ENCODE data around the gene GET3. TPM values are rescaled to one million over a fixed set of nuclear protein-coding genes. Genes with fewer than 3 reads are reported as not detected.
A peak's percentile ranks its signal among the peaks of the same experiment; 100 is the strongest.

GET3 gene
- total and polyA plus RNA-seq, 2 of the 13 experiments (the other 11 are each of a cell fraction or from before 2014, with no cell fraction given), result 57.7 to 59.4 TPM

GRCh38 chr19:12695096-12695495 lies 42.2 kb upstream of the GET3 start:
- WGBS (ENCODE audit: low lambda C conversion rate), result 100% methylated on average over 1 of the region's 2 CpGs
- Histone ChIP-seq H3K36me3 (replicated peaks in 1 of 2; ENCODE audit: control insufficient read depth in 1 of 2, insufficient read depth in 2 of 2, low read length in 2 of 2) (peaks cover 0 to 5% of the 10 kb centered on the region in 2 experiments; a peak in 1 of 5 replicates), H3K4me2 (ENCODE audit: low read depth, low read length) (peak overlapping the region; percentile 86), H3K27me3 (ENCODE audit: control insufficient read depth in 1 of 2, insufficient read depth in 2 of 2, low read length in 2 of 2) (no peaks in the 10 kb centered on the region; a peak in 1 of 5 replicates), H3K4me3 (replicated peaks in 1 of 3; ENCODE audit: insufficient read depth in 1 of 3, low read depth in 2 of 3, low read length in 3 of 3) (peak overlapping the region; percentile 79 to 100 (median 92); a peak in 2 of 6 replicates), H3K9me3 (ENCODE audit: low read length) (no peaks in the 10 kb centered on the region), H4K20me1 (ENCODE audit: insufficient read depth, low read length) (no peaks in the 10 kb centered on the region), H3K9ac (ENCODE audit: insufficient read depth, low read depth, low read length) (peak overlapping the region; percentile 81; the same call in 1 of the 2 replicates), H3K79me2 (ENCODE audit: insufficient read depth, low read length) (peaks cover 4% of the 10 kb centered on the region), H2AFZ (ENCODE audit: low read length) (no peak overlapping the region), H3K4me1 (ENCODE audit: insufficient read depth, low read length) (peaks cover 16% of the 10 kb centered on the region), H3K27ac (ENCODE audit: extremely low read length, insufficient read depth, low read length) (no peak overlapping the region)
- TF ChIP-seq, protein P1, sequence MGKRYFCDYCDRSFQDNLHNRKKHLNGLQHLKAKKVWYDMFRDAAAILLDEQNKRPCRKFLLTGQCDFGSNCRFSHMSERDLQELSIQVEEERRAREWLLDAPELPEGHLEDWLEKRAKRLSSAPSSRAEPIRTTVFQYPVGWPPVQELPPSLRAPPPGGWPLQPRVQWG (CRISPR knock-in tag; IDR thresholded peaks at IDR 0.05; ENCODE audit: borderline replicate concordance, low read depth), result no peak
- TF ChIP-seq, protein P2, sequence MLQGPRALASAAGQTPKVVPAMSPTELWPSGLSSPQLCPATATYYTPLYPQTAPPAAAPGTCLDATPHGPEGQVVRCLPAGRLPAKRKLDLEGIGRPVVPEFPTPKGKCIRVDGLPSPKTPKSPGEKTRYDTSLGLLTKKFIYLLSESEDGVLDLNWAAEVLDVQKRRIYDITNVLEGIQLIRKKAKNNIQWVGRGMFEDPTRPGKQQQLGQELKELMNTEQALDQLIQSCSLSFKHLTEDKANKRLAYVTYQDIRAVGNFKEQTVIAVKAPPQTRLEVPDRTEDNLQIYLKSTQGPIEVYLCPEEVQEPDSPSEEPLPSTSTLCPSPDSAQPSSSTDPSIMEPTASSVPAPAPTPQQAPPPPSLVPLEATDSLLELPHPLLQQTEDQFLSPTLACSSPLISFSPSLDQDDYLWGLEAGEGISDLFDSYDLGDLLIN (CRISPR knock-in tag; IDR thresholded peaks at IDR 0.05; ENCODE audit: borderline replicate concordance), result no peak
- TF ChIP-seq ZNF205 (CRISPR knock-in tag; IDR thresholded peaks at IDR 0.05) (no peak), ZNF577 (CRISPR knock-in tag; IDR thresholded peaks at IDR 0.05; ENCODE audit: borderline replicate concordance, low read depth) (no peak), ZNF768 (CRISPR knock-in tag; IDR thresholded peaks at IDR 0.05) (no peak), REL (CRISPR knock-in tag; conservative IDR thresholded peaks at IDR 0.05) (no peak), ZNF75D (CRISPR knock-in tag; IDR thresholded peaks at IDR 0.05; ENCODE audit: borderline replicate concordance) (no peak), HMG20A (CRISPR knock-in tag; IDR thresholded peaks at IDR 0.05; ENCODE audit: borderline replicate concordance) (no peak), ARNT (IDR thresholded peaks at IDR 0.05) (no peak), TMF1 (CRISPR knock-in tag; IDR thresholded peaks at IDR 0.05; ENCODE audit: low read depth) (no peak), RNF2 (conservative IDR thresholded peaks at IDR 0.05; ENCODE audit: low read depth) (no peak), NAIF1 (CRISPR knock-in tag; IDR thresholded peaks at IDR 0.05; ENCODE audit: borderline replicate concordance) (no peak), GRHL1 (CRISPR knock-in tag; conservative IDR thresholded peaks at IDR 0.05) (no peak)
- DNase-seq (ENCODE audit: low spot score) (no peak), ATAC-seq (no peak), FAIRE-seq (no peak)
- in situ Hi-C loops (cut with HindIII; ENCODE audit: extremely low pct_ligation_motif_present, low pct_unique_long_range_greater_than_20kb), result no loop called here
- intact Hi-C loops (cut with micrococcal nuclease; ENCODE audit: unreplicated experiment), result no loop called here
- POLR2A ChIA-PET, result interaction anchor here (2.5 kb wide), 1 partner anchor 17 kb away, joined by 9 read pairs; no protein-coding TSS in a partner anchor
- no TSS peak for BruUV-seq (replicated peaks)
- CTCF ChIA-PET (ENCODE audit: low intra/inter-chr PET ratio, low total read pairs), result no interaction called here

All from HepG2 (cell line).